Panc1 (cell line): ENCODE measurements around the gene MLPH. TPM values are rescaled to one million over a fixed set of nuclear protein-coding genes. Genes with fewer than 3 reads are reported as not detected.

Source experiments
- ATAC-seq: fragments of 200-7000 bp; cut with Tn5 transposase; 2 replicates; pipeline ENCODE4 v1.9.1; 2020; ENCODE audit warnings: mild to moderate bottlenecking, moderate library complexity
- BruUV-seq: library from RNA; stranded (reverse); fragments of 400-500 nt; replicated peaks from 2 replicates; lab custom pipeline; 2021; lab: Mats Ljungman, UMichigan
- CTCF ChIA-PET: fragments of 300-600 bp; sonication (Branson Sonifier 250); formaldehyde crosslinking; loops from one replicate; lab custom pipeline; 2022; ENCODE audit warnings: antibody characterized with exemption; lab: Charles Lee
- POLR2A ChIA-PET: fragments of 300-600 bp; sonication (Branson Sonifier 250); formaldehyde crosslinking; loops from one replicate; lab custom pipeline; 2022; ENCODE audit warnings: antibody characterized with exemption; lab: Charles Lee
- DNase-seq: peaks from one replicate; pipeline ENCODE4 v3.0.0-alpha.2; 2010; ENCODE audit warnings: low read depth, low spot score
- H3K27ac ChIP-seq: 2 replicates; pipeline ENCODE4 v1.5.1; 2011; ENCODE audit warnings: mild to moderate bottlenecking, low read length, inconsistent platforms
- H3K27me3 ChIP-seq: fragments of 200-500 bp; sonication (Bioruptor generic); 2 replicates; pipeline ENCODE4 v1.6.0; 2014; ENCODE audit warnings: low read length, inconsistent platforms; ENCODE audit not compliant: control insufficient read depth, insufficient read depth
- H3K36me3 ChIP-seq: fragments of 200-500 bp; sonication (Bioruptor generic); 2 replicates; pipeline ENCODE4 v1.5.1; 2014; ENCODE audit warnings: inconsistent platforms, mild to moderate bottlenecking, low read length, moderate library complexity; ENCODE audit not compliant: control insufficient read depth, insufficient read depth
- H3K4me1 ChIP-seq: 2 replicates; pipeline ENCODE4 v1.5.1; 2011; ENCODE audit warnings: inconsistent platforms, mild to moderate bottlenecking, low read length, moderate library complexity; ENCODE audit not compliant: control insufficient read depth, insufficient read depth
- H3K4me3 ChIP-seq, 2 experiments: 2 replicates each; pipeline ENCODE4 v1.5.1; 2011 to 2012; ENCODE audit warnings: low read depth in 2 of 2, low read length in 2 of 2, mild to moderate bottlenecking in 2 of 2, inconsistent platforms in 1 of 2, moderate library complexity in 1 of 2
- H3K9me3 ChIP-seq: fragments of 200-500 bp; sonication (Bioruptor generic); 2 replicates; pipeline ENCODE4 v1.5.1; 2014; ENCODE audit warnings: low read depth, mild to moderate bottlenecking, inconsistent platforms, low read length, moderate library complexity; ENCODE audit not compliant: control insufficient read depth, insufficient read depth
- CTCF ChIP-seq: fragments of 450-650 bp; IDR thresholded peaks from 2 replicates; pipeline ENCODE4 v1.5.1; 2017; ENCODE audit warnings: mild to moderate bottlenecking
- POLR2AphosphoS5 ChIP-seq: IDR thresholded peaks from 2 replicates; pipeline ENCODE4 v1.6.1; 2012; ENCODE audit warnings: mild to moderate bottlenecking, low read depth, low read length, moderate library complexity
- REST ChIP-seq, 2 experiments: IDR thresholded peaks; 2 replicates each; pipeline ENCODE4 v1.6.1; 2011 to 2012; ENCODE audit warnings: low read depth in 2 of 2, control low read depth in 1 of 2, low read length in 1 of 2, mild to moderate bottlenecking in 1 of 2, moderate library complexity in 1 of 2; ENCODE audit not compliant: insufficient read depth in 1 of 2
- SIN3A ChIP-seq: IDR thresholded peaks from 2 replicates; pipeline ENCODE4 v1.6.1; 2012; ENCODE audit warnings: low read depth, mild to moderate bottlenecking, low read length, moderate library complexity, borderline replicate concordance; ENCODE audit not compliant: insufficient read depth
- TCF7L2 ChIP-seq: IDR thresholded peaks from 2 replicates; pipeline ENCODE4 v1.6.1; 2011; ENCODE audit warnings: mild to moderate bottlenecking, low read depth, low read length, inconsistent platforms
- in situ Hi-C: cut with HindIII; loops from 2 replicates; pipeline ENCODE4 v1.10.0; 2016; ENCODE audit warnings: low sequenced_read_pairs, low pct_unique_long_range_greater_than_20kb
- intact Hi-C: fragments of 100-400 bp; cut with micrococcal nuclease; formaldehyde crosslinking; loops from one replicate; pipeline ENCODE4 v1.10.0; 2022; ENCODE audit not compliant: unreplicated experiment
- total RNA-seq: library from RNA; stranded (reverse); gene quantifications from one replicate; pipeline ENCODE4 v1.2.1, GENCODE V29; 2021; ENCODE audit not compliant: unreplicated experiment

The MLPH gene
- total RNA-seq, 1 experiment from 2014 or later = 60.2 TPM

- BruUV-seq = no TSS peak
- TF ChIP-seq SIN3A (no peak), REST (IDR thresholded peaks at IDR 0.05; ENCODE audit: insufficient read depth in 1 of 2, low read depth in 2 of 2, low read length in 1 of 2) (0 out of 4 replicates have a peak, but pooled peaks of 1 of the 2 experiments have one; percentile 68), CTCF (peak; percentile 97), TCF7L2 (no peak), POLR2AphosphoS5 (no peak)
- Histone ChIP-seq H3K27me3 (no peaks in the 10 kb centered on the region), H3K36me3 (no peaks in the 10 kb centered on the region), H3K4me3 (peak overlapping the region in 1 of 2 experiments; percentile 41; a peak in 2 of 4 replicates), H3K9me3 (no peaks in the 10 kb centered on the region), H3K27ac (peak overlapping the region; percentile 77), H3K4me1 (peaks cover 9% of the 10 kb centered on the region)
- CTCF ChIA-PET = interaction anchor here (0.5 to 3.5 kb wide), 19 partner anchors 9 to 588 kb away, joined by 3 to 77 read pairs (median 4); partner anchors contain the start of gene COPS8
- POLR2A ChIA-PET = no interaction called here
- in situ Hi-C loops = no loop called here
- intact Hi-C loops = loop anchor here (2.0 to 5.0 kb wide), 3 partner anchors 59 to 479 kb away; no protein-coding TSS in a partner anchor
- ATAC-seq = peak; percentile 98
- peak; percentile 64 for DNase-seq
Observed at GRCh38 chr2:237572021-237572741, 85.1 kb downstream of the MLPH start.

- POLR2A ChIA-PET = no interaction called here
- in situ Hi-C loops = no loop called here
Observed at GRCh38 chr2:237572742-237573101, 85.7 kb downstream of the MLPH start.

More at GRCh38 chr2:237572742-237573101, 85.7 kb downstream of the MLPH start:
- H3K9me3 ChIP-seq = no peaks in the 10 kb centered on the region
- H3K27ac ChIP-seq = peak overlapping the region; percentile 77
- intact Hi-C loops = loop anchor here (2.0 to 5.0 kb wide), 3 partner anchors 60 to 480 kb away; no protein-coding TSS in a partner anchor
- TF ChIP-seq SIN3A (no peak), REST (IDR thresholded peaks at IDR 0.05; ENCODE audit: insufficient read depth in 1 of 2, low read depth in 2 of 2, low read length in 1 of 2) (no peak), CTCF (no peak), TCF7L2 (no peak), POLR2AphosphoS5 (no peak)
- DNase-seq = no peak
- no peaks in the 10 kb centered on the region for H3K36me3 ChIP-seq
- peaks cover 9% of the 10 kb centered on the region for H3K4me1 ChIP-seq
- CTCF ChIA-PET = interaction anchor here (0.6 to 3.5 kb wide), 6 partner anchors 60 to 487 kb away, joined by 3 to 77 read pairs (median 4); partner anchors contain the start of gene COPS8
- no peaks in the 10 kb centered on the region for H3K27me3 ChIP-seq
- ATAC-seq = no peak
- H3K4me3 ChIP-seq = no peak overlapping the region
- BruUV-seq = no TSS peak
